DMS 273 (cell line): ENCODE measurements around the gene CD6.

Source experiments
- DNase-seq: peaks from one replicate; lab custom pipeline; 2025; ENCODE audit not compliant: unreplicated experiment; lab: John Stamatoyannopoulos, UW

Gene CD6

DNA sequence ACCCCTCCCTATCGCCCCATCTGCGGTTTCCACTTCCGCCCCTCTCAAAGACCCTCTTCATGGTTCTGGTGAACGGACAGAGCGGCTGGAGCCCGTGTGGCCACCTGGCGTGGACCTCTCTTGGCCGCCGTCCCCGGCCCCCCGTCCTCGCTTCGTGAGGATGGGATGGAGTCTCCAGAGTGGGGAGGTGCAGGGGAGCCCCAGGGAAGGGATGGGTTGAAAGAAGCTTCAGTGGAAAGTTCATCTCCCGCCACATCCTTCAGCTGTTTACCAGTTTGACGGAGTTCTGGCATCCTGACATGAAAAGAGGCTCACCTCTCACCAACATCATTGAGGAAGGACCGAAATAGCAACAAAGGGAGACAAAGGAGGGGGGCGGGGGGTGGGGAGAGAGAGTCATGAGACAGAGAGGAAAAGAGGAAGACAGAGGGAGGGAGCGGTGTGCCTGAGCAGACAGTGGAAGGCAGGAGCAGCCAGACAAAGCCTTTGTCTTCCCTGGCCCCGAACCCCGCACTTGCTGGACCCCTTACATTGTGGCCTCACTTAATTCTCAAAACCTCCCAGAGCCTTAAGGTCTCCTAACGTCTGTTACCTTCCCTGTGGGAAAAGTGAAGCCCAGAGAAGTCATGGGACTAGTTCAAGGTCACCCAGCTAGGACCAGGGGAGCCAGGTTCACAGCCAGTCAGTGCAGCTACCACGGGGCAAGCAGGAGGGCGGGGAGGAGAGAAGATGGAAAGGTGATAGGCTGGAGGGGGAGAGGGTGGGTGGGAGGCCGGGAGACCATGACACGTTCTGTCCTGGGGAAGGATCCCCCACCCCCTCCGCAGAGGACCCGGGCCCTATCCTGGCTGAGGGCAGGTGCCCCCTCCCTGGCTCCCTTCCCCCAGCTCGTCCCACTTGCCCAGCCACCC, 54.9 kb downstream of the CD6 start:
- DNase-seq, result no peak

DNA sequence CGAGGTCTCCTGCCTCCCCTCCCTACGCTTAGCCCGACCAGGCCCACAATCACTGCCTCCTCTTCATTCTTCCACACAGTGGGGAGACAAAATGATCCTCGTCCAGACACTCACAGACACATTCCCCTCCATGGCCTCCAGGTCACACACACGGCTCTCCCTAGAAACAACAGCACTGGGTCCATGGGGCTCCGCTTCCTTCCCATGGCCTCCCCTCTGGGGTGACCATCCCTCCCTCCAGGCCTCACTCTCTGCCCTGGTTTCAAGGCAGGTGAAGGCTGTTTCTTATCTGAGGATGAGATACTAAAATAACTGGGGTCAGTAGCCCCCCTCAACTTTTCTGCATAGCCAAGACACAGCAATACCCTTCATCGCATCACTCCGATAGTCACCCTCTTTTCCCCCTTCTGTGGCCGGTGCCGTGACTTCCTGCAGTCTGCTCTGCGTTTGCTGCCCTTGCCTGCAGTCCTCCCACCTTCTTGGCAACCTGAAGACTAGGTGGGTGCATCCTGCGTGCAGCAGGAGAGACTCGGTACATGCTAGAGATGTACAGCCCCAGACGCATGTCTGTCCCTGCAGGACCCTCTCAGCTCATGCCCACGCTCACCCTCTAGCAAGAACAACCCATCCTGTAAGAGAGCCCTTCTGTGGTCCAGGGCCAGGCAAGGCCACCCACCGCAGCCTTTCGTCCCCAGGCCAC, 55.8 kb downstream of the CD6 start:
- DNase-seq, result no peak

DNA sequence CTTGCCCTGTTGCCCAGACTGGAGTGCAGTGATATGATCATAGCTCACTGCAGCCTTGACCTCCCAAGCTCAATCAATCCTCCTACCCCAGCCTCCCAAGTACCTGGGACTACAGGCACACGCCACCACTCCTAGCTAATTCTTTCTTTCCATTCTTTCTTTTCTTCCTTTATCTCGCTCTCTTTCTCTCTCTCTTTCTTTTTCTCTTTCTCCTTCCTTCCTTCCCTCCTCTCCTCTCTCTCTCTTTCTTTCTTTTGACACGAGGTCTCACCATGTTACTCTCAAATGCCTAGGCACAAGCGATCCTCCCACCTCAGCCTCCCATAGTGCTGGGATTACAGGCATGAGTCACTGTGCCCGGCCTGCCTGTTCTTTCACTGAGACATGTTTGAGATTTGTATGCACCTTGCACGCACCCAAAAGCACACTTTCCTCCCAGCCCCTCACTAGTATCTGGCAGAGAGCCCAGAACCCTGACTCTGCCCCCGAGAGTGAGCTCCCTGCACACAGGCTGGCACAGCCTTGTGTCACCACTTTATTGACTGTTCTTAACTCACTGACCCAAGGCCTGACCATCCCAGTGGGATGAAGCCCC, 56.8 kb downstream of the CD6 start:
- DNase-seq, result peak; percentile 14

DNA sequence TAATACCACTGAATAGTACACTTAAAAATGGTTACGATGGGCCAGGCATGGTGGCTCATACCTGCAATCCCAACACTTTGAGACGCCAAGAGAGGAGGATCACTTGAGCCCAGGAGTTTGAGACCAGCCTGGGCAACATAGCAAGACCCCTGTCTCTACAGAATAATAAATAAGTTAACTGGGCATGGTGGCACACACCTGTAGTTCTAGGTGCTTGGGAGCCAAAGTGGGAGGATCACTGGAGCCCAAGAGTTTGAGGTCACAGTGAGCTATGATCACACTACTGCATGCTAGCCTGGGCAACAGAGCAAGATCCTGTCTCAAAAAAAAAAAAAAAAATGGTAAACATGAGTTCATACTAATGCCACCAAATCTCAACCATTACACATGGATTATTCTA, 61.3 kb downstream of the CD6 start:
- DNase-seq, result no peak

DNA sequence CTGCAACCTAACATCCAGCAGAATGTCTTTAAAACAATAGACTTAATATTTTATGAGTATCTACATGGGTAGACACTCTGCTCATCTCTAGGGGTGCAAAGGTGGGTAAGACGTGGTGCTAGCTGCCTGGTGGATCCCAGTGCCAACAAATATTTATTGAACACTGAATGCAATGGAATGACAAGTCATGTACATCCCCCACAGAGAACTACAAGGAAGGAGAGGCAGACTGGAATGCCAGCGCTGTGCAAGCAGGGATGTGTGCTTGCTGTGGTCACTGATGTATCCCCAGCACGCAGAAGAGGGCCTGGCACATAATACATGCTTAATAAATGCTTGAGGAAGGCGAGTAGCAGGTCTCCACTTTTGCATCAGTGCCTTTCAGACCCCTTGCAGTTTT, 61.9 kb downstream of the CD6 start:
- DNase-seq, result no peak

DNA sequence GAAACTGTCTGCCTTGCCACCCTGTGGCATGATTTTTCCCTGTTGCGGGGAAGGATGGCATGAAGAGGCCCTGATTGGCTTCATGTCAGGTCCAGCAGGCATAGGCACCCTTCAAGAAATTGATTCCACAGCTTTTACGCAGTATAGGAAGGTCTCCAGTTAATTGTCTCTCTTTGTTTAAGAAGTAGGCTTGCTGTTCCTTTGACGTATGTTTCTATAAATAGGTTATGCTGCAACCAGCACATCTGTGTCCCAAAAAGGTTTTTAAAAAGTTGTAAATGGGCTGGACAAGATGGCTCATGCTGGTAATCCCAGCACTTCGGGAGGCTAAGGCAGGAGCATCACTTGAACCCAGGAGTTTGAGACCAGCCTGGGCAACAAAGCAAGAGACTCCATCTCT, 62.6 kb downstream of the CD6 start:
- DNase-seq, result no peak

DNA sequence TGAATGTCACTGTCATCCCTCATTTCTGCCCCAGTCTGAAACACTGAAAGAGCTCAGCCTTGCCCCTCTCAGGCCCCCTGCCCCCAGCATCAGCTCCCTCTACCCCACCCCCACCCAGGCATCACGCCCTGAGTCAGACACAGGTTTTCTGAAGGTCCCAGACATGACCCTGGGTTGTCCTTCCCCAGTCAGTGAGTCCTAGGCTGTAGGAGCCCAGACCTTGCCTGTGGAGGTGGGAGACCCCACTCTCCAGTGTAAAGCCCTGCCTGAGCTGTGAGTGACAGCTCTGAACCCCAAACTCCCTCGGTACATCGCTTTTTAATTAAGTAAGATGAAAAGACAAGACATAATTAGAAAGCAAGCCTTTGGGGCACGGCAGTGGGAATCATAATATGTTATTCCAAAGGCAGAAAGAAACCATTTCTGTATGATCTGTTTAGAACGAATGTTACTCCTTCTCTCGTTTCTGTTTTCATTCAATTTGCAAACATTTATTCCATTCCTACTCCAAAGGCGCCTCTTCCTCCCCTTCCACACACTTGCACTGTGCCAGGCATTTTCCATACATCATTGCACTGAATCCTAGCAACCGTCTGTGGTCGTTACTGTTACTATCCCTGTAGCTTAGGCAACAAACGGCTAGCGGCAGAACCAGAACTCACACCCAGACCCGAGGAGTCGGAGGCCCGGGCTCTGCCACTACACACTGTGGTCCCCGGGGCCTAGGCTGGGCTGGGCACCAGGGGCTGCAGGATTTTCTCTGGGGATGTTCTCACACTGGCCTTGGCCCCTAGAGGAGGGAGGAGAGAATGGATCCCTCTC, 63.4 kb downstream of the CD6 start:
- DNase-seq, result no peak

DNA sequence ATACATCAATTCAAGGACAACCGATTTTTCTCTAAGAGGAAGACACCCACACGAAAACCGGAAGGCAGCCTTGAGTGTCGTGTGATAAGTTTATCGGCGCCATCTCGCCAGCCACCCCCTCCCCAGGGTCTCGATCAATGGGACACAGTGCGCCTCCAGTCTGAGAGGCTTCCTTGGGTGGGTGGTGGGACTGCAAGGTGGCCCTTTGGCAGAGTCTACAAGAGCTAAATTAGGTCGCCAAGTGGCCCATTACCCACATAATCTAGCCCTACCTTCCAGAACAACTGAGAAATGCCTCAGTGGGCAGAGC, 64.0 kb downstream of the CD6 start:
- DNase-seq, result no peak

DNA sequence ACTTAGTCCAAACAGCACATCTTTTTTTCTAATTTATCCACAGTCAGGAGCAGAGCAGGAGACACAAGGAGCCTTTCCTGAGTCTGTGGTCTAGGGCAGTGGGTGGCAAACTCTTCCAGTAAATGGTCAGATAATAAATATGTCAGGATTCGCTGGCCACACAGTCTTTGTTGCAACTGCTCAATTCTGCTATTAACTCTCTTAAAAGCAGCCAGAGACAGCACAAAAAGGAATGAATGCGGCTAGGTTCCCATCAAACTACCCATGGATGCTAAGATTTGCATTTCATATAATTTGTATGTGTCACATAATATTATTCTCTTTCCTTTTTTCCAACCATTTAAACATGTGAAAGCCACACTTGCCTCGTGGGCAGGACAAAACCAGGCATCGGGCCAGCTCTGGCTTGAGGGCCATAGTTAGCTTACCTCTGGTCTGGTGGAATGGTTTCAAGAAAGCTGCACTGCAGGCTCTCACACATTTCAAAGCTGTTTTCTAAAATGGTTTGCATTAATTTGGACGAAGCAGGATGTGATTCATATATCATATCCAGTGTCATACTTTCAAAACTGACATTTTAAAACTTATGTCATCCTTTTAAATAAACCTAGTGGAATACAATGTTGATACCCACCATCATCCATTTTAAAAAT, 66.1 kb downstream of the CD6 start:
- no peak for DNase-seq

DNA sequence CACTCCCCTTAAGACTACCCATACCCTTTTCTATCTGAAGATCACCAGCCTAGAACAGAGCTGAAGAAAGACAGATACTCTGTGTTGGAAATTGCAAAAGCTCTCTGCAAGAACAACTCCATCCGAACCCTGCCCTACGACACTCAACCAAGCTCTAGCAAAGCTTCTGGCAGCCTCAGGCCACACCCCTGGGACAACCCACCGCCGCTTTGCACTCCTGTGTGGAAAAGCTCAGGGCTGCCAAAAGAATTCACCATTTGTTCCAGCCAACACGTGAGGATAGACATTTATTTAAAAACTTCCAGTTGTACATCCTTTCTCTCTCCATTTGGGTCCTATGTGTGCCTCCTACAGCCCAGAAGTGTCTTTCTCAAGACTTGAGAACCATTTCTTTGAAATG, 68.4 kb downstream of the CD6 start:
- DNase-seq, result no peak

DNA sequence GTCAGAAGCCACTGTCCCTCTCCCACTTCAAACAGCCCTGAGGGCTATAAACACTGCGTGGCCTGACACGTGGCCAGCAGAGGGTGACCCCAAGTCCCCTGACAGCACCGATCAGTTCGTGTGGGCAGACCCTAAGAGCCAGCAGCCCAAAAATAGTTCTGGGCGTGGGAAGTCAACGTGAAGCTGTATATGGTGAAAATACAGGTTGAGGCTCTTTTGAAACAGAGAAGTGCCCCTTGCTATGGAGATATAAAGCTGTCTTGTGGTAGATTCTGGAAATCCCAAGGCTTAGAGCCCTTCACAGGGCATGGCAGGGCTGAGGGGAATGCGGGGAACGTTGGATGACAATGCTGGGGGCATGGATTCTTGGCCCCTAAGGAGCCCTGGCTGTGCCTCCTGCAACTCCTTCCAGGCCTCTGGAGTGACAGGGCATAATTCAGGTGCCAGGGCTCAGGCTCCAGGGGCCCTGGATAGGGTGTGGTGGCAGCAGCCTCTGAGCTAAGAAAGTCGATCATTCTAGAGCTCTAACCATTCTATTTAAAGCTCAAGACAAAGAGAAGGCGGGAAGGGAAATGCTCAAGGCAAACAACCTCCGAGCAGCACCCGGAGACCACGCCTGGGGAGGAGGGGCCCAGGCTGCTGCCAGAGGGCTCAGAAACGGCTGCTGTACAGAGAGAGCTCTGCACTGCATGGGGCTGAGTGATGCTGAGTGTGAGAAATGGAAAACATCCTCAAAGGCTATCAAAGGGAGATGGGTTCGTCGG, 70.5 kb downstream of the CD6 start:
- DNase-seq, result peak; percentile 30

DNA sequence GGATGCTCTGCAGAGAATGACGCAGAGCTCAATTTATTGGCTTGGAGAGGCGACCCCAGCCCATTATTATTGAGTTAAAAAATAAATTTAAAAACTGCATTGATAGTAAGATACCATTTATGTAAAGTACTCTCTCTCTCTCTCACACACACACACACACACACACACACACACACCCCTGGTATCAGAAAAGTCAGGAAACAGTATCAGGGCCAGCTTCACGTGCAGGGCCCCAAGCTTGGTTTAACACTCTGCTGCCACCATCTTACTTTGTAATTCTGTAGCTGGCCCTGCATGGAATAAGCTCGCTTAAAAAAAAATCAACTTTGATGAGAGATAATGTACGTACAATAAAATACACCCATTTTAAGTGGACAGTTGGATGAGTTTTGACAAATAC, 71.1 kb downstream of the CD6 start:
- DNase-seq, result no peak

DNA sequence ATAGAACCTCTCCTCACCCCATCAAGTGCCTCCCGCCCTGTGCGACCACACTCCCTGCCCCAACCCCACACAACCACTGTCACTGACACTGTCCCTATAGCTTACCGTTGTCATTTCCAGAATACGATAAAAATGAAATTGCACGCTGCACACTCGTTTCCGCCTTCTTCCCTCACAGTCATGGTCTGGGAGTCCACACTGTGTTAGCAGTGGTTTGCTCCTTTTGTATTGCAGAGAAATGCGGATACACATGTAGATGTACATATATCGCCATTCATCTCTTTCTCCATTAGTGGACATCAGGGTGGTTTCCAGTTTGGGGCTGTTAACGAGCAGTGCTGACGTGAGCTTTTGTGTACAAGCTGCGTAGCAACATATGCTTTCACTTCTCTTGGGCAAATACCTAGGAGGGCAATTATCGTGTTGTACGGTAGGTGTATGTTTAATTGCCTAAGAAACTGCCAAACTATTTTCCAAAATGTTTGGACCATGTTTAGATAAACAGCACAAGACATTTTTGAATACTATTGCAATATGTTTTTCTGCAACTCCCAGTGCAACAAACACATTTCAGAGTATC, 71.6 kb downstream of the CD6 start:
- DNase-seq, result no peak

DNA sequence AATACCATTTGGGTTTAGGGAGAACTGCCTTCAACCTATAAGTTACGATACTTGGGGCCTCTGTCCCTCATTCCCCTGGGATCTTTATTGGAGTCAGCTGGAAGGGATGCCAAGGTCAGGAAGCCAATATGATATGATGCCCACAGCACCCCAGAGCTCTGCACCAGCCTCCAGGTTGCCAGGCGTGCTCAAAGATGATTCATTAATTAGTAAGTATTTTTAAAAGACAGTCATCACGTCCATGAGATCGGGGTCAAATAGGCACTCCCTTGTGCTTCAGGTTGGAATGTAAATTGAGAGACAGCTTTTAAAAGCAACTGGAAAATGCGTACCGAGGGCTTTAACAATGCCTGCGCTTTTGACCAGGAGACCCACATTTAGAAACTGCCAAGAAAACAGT, 73.8 kb downstream of the CD6 start:
- no peak for DNase-seq

DNA sequence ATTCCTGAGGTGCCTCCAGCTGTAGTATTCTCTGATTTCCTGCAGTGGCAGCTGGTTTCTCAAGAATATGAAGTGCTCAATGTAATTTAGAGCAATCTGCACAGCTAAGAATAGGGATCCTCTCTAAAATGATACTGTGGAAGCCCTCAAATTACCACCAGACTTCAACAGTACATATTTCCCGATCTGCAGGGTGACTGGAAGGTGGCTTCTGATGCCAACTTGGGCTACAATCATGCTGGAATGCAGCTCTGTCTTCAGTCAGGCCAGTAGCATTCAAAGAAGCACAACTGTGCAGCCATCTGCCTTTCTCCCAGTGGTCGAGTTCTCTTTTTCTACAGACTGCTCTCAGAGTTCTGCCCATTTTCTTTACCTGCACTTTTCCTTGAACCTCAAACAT, 75.4 kb downstream of the CD6 start:
- DNase-seq, result no peak

DNA sequence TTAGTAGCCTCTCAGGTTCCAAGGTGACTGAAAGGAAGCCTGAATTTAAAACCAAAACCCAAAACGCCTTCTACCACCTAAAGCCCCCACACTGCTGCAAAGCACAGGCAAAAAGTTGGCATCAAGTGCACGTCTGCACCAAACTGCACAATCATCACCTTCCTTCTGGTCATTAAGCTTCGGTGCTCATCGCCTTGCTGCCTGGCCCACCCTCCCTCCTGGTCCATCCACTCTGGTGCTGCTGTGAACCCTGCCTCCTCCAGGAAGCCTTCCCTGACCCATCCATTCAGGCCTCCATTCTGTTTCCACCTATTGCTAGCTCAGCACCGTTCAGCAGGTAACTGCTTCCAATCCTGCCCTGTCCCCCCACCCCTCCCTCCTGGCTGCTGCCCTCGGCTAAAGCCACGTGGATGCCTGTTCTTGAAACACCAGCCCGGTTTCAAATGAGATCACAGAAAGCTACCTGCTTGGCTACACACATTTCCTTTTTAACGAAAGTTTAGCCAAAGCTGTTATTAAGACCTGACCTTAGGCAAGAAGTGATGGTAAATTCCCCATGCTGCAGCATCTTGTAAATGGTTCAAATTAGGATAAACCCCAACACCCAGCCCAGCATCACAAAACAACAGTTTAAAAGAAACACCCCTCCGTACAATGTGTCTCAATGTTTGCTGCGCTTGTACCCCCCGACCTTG, 77.0 kb downstream of the CD6 start:
- no peak for DNase-seq

DNA sequence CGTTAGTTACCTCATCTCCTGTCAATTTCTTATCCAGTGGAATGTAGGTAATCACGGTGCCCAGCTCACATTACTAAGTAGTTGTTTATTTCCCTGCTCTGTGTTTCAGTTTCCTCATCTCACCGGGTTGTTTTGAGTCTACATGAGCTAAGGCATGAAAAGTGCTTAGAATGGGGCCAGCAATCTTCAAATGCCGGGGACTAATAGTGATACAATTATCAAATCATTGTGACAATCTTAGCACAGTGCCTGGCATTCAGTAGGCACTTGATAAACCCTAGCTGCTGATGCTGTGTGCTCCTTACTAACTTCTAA, 77.5 kb downstream of the CD6 start:
- DNase-seq, result no peak

DNA sequence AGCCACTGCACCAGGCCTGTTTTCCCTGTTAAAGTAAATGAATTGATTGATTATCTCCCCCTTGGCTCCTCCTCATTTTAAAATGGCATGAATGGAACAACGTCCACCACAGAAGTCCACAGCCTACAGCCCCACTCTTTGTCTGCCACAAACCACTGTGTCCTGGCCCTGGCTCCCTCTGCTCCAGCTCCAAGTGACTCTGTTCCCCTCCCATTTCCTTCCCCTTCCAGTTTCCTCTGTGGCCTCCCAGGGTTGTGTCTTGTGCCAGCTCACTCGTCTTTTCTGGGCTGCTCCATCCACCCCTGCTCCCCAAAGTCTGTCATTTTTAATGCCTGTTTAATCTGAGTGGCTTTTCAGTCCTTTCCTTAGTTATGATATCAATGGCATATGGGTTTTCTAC, 78.4 kb downstream of the CD6 start:
- no peak for DNase-seq

DNA sequence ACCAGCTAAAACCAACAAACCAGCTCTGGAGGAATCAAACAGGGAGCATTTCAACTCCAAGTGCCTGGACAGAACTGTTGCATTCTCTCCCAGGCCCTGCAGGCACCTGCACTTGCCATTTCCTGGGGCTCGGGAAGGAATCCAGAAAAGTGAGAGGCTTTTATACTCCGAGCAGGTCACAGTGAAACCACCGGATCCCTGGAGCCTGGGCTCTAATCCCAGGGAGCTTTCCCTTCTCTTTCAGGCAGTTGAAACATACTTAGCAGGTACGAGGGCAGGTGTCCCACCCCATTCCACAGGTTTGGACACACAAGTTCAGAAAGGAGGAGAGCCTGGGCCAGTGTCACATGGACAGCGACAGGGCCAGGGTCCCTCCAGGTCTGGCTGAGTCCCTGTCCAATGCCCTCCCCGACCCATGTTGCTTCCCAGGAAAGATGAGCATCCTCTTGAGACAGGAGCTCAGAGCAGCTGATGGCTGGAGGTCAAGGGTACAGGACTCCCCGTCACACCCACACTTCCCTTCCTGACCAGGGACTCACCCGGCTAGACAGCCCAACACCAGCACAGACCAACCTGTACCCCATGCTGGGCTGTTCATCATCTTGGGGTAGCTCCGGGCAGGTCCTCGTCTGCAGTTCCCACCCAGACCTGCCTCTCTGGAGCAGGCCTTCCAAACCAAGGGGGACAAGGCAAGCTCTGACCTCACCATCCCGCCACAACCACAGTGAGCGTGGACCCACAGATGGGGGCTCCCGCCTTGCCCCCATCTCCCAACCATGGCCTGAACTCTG, 80.9 kb downstream of the CD6 start:
- no peak for DNase-seq
